HepG2 (cell line): ENCODE measurements around the gene CTCF. TPM values are rescaled to one million over a fixed set of nuclear protein-coding genes. Genes with fewer than 3 reads are reported as not detected.

Experiments
- CREB1 ChIP-seq, 2 experiments: fragments of 450-650 bp in 1 of 2; IDR thresholded peaks; 2 replicates each; pipeline ENCODE4 v1.6.1; 2016 to 2017; ENCODE audit warnings: control low read depth in 1 of 2, mild to moderate bottlenecking in 1 of 2, missing compliant biosample characterization in 1 of 2, missing genetic modification characterization in 1 of 2
- DMAP1 ChIP-seq: IDR thresholded peaks from 2 replicates; pipeline ENCODE4 v1.6.1; 2016
- FOXM1 ChIP-seq: sonication (generic); formaldehyde crosslinking; IDR thresholded peaks from 2 replicates; pipeline ENCODE4 v1.5.0; 2020; ENCODE audit warnings: missing genetic modification reagents
- KDM2A ChIP-seq: sonication (generic); formaldehyde crosslinking; IDR thresholded peaks from 2 replicates; pipeline ENCODE4 v1.4.0; 2020; ENCODE audit warnings: low read depth, missing genetic modification reagents, borderline replicate concordance
- KDM5B ChIP-seq: sonication (generic); formaldehyde crosslinking; IDR thresholded peaks from 2 replicates; pipeline ENCODE4 v1.4.0; 2020; ENCODE audit warnings: missing genetic modification reagents, mild to moderate bottlenecking, borderline replicate concordance
- PRPF4 ChIP-seq: fragments of 200-400 bp; formaldehyde crosslinking; IDR thresholded peaks from 2 replicates; pipeline ENCODE4 v1.6.1; 2016; ENCODE audit warnings: low read length, low read depth; ENCODE audit not compliant: poor library complexity, severe bottlenecking
- SNAPC2 ChIP-seq: sonication (generic); formaldehyde crosslinking; IDR thresholded peaks from 2 replicates; pipeline ENCODE4 v1.8.1; 2022; ENCODE audit warnings: mild to moderate bottlenecking, missing genetic modification reagents
- ZFX ChIP-seq: sonication (generic); formaldehyde crosslinking; IDR thresholded peaks from 2 replicates; pipeline ENCODE4 v1.4.0; 2020; ENCODE audit warnings: mild to moderate bottlenecking, low read depth, missing genetic modification reagents, moderate library complexity
- ZMYM3 ChIP-seq: sonication (generic); formaldehyde crosslinking; IDR thresholded peaks from 2 replicates; pipeline ENCODE4 v1.5.1; 2020; ENCODE audit warnings: mild to moderate bottlenecking, missing genetic modification reagents
- ZNF121 ChIP-seq: sonication (generic); formaldehyde crosslinking; IDR thresholded peaks from 2 replicates; pipeline ENCODE4 v1.5.0; 2020; ENCODE audit warnings: mild to moderate bottlenecking, missing genetic modification reagents
- ZNF510 ChIP-seq: sonication (generic); formaldehyde crosslinking; IDR thresholded peaks from 2 replicates; pipeline ENCODE4 v1.4.0; 2020; ENCODE audit warnings: low read depth, mild to moderate bottlenecking, missing genetic modification reagents
- ZNF703 ChIP-seq: sonication (generic); formaldehyde crosslinking; IDR thresholded peaks from 2 replicates; pipeline ENCODE4 v1.5.1; 2020; ENCODE audit warnings: missing genetic modification reagents, mild to moderate bottlenecking, moderate library complexity, borderline replicate concordance
- ZNF768 ChIP-seq: sonication (generic); formaldehyde crosslinking; IDR thresholded peaks from 2 replicates; pipeline ENCODE4 v1.4.0; 2020; ENCODE audit warnings: missing genetic modification reagents
- ZNF879 ChIP-seq: sonication (generic); formaldehyde crosslinking; IDR thresholded peaks from 2 replicates; pipeline ENCODE4 v1.8.1; 2023; ENCODE audit warnings: missing genetic modification reagents
- polyA plus RNA-seq, 8 experiments: library from polyadenylated mRNA; depleted of rRNA in 3 of 8; stranded (reverse) in 7 of 8; unstranded in 1 of 8; fragments of >200 nt; fragmentation: Illumina TruSeq in 4 of 8; extraction: Trizol in 4 of 8; gene quantifications; 2 replicates each; pipeline versions ENCODE4 v1.2.1 to v1.2.3, GENCODE V29; 2011 to 2016; ENCODE audit warnings: low read depth in 4 of 8, missing spikeins in 1 of 8, mixed read lengths in 1 of 8; ENCODE audit not compliant: insufficient read depth in 1 of 8
- total RNA-seq, 5 experiments: library from RNA; depleted of rRNA; stranded (reverse); fragments of >200 nt; fragmentation: Illumina TruSeq; extraction: Trizol; gene quantifications; 2 replicates each; pipeline ENCODE4 v1.2.3, GENCODE V29; 2016; ENCODE audit warnings: low read depth in 1 of 5
- TF ChIP-seq, protein P1 (sequence below), 2 experiments: fragments of 450-650 bp in 1 of 2; sonication (generic) in 1 of 2; formaldehyde crosslinking in 1 of 2; IDR thresholded peaks; 2 replicates each; pipeline versions ENCODE4 v1.6.1 to v1.8.0; 2016 to 2022; ENCODE audit warnings: antibody characterized with exemption in 1 of 2, mild to moderate bottlenecking in 1 of 2, missing genetic modification reagents in 1 of 2
- TF ChIP-seq, protein P2 (sequence below): sonication (generic); formaldehyde crosslinking; IDR thresholded peaks from 2 replicates; pipeline ENCODE4 v1.9.0; 2022; ENCODE audit warnings: missing genetic modification reagents, mild to moderate bottlenecking, borderline replicate concordance
- TF ChIP-seq, protein P3 (sequence below): IDR thresholded peaks from 2 replicates; pipeline ENCODE4 v1.6.1; 2016; ENCODE audit warnings: missing biosample characterization, missing genetic modification reagents, low read depth
- TF ChIP-seq, protein P4 (sequence below): sonication (generic); formaldehyde crosslinking; IDR thresholded peaks from 2 replicates; pipeline ENCODE4 v1.4.0; 2020; ENCODE audit warnings: mild to moderate bottlenecking, missing genetic modification reagents

CTCF gene
- total and polyA plus RNA-seq, 2 of the 13 experiments (the other 11 are each of a cell fraction or from before 2014, with no cell fraction given): 19.5 to 37.5 TPM

DNA sequence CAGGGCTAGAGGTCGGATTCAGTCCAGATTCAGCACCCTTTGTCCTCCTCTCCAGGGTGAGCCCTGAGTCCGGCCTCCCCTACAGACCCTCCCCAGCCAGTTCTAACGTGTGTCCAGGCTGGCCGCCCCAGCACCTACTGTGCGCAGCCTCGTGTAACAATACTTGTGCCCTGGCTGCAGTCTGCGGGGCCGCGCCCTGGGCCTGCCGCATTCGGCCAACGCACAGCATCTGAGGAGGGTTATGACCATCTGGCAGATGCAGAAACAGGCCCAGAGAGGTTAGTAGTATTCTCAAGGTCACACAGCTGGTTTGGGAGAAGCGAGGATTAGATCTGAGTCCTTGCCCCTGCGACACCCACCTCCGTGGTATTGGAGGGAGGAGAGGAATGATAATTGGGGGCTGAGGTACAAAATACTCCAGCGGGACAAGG is 32.7 kb upstream of the CTCF start (continued):
- TF ChIP-seq, protein P1, sequence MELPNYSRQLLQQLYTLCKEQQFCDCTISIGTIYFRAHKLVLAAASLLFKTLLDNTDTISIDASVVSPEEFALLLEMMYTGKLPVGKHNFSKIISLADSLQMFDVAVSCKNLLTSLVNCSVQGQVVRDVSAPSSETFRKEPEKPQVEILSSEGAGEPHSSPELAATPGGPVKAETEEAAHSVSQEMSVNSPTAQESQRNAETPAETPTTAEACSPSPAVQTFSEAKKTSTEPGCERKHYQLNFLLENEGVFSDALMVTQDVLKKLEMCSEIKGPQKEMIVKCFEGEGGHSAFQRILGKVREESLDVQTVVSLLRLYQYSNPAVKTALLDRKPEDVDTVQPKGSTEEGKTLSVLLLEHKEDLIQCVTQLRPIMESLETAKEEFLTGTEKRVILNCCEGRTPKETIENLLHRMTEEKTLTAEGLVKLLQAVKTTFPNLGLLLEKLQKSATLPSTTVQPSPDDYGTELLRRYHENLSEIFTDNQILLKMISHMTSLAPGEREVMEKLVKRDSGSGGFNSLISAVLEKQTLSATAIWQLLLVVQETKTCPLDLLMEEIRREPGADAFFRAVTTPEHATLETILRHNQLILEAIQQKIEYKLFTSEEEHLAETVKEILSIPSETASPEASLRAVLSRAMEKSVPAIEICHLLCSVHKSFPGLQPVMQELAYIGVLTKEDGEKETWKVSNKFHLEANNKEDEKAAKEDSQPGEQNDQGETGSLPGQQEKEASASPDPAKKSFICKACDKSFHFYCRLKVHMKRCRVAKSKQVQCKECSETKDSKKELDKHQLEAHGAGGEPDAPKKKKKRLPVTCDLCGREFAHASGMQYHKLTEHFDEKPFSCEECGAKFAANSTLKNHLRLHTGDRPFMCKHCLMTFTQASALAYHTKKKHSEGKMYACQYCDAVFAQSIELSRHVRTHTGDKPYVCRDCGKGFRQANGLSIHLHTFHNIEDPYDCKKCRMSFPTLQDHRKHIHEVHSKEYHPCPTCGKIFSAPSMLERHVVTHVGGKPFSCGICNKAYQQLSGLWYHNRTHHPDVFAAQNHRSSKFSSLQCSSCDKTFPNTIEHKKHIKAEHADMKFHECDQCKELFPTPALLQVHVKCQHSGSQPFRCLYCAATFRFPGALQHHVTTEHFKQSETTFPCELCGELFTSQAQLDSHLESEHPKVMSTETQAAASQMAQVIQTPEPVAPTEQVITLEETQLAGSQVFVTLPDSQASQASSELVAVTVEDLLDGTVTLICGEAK (IDR thresholded peaks at IDR 0.05): no peak
- TF ChIP-seq, protein P1 (CRISPR knock-in tag; IDR thresholded peaks at IDR 0.05): no peak
- TF ChIP-seq CREB1 (IDR thresholded peaks at IDR 0.05) (no peak), CREB1 (CRISPR knock-in tag; IDR thresholded peaks at IDR 0.05) (no peak), ZFX (no peak; the same call in 1 of the 2 replicates), PRPF4 (no peak), ZNF768 (CRISPR knock-in tag) (peak; percentile 99), FOXM1 (CRISPR knock-in tag) (no peak), ZNF121 (CRISPR knock-in tag) (no peak), DMAP1 (CRISPR knock-in tag) (no peak; the same call in 1 of the 2 replicates), ZNF703 (CRISPR knock-in tag) (no peak; the same call in 1 of the 2 replicates), SNAPC2 (CRISPR knock-in tag) (no peak), ZMYM3 (peak; percentile 98), KDM5B (CRISPR knock-in tag) (no peak; the same call in none of the 2 replicates), ZNF510 (CRISPR knock-in tag) (no peak), ZNF879 (CRISPR knock-in tag) (no peak), KDM2A (no peak)
- TF ChIP-seq, protein P2, sequence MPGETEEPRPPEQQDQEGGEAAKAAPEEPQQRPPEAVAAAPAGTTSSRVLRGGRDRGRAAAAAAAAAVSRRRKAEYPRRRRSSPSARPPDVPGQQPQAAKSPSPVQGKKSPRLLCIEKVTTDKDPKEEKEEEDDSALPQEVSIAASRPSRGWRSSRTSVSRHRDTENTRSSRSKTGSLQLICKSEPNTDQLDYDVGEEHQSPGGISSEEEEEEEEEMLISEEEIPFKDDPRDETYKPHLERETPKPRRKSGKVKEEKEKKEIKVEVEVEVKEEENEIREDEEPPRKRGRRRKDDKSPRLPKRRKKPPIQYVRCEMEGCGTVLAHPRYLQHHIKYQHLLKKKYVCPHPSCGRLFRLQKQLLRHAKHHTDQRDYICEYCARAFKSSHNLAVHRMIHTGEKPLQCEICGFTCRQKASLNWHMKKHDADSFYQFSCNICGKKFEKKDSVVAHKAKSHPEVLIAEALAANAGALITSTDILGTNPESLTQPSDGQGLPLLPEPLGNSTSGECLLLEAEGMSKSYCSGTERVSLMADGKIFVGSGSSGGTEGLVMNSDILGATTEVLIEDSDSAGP (CRISPR knock-in tag): no peak; the same call in 1 of the 2 replicates
- TF ChIP-seq, protein P3, sequence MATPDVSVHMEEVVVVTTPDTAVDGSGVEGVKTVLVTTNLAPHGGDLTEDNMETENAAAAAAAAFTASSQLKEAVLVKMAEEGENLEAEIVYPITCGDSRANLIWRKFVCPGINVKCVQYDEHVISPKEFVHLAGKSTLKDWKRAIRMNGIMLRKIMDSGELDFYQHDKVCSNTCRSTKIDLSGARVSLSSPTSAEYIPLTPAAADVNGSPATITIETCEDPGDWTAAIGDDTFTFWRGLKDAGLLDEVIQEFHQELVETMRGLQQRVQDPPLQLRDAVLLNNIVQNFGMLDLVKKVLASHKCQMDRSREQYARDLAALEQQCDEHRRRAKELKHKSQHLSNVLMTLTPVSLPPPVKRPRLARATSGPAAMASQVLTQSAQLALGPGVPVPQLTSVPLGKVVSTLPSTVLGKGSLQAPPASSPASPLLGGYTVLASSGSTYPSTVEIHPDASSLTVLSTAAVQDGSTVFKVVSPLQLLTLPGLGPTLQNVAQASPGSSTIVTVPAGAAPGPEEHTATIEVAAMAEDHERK (CRISPR knock-in tag): no peak
- TF ChIP-seq, protein P4, sequence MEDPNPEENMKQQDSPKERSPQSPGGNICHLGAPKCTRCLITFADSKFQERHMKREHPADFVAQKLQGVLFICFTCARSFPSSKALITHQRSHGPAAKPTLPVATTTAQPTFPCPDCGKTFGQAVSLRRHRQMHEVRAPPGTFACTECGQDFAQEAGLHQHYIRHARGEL (CRISPR knock-in tag): no peak
